Nephron (organoid): ENCODE results near the gene SPRR2G.

Experiments
- H3K27ac Mint-ChIP-seq, 3 experiments: 2 replicates each; pipeline ENCODE4 v1.8.0; 2020; ENCODE audit warnings: mixed read lengths in 3 of 3, mild to moderate bottlenecking in 2 of 3, moderate library complexity in 1 of 3
- H3K27me3 Mint-ChIP-seq: 2 replicates; pipeline ENCODE4 v1.8.0; 2021; ENCODE audit warnings: low read depth, mild to moderate bottlenecking, moderate library complexity, mixed read lengths
- H3K36me3 Mint-ChIP-seq: 2 replicates; pipeline ENCODE4 v1.8.0; 2020; ENCODE audit warnings: low read depth, mixed read lengths
- H3K4me1 Mint-ChIP-seq: 2 replicates; pipeline ENCODE4 v1.8.0; 2020; ENCODE audit warnings: mixed read lengths
- H3K4me3 Mint-ChIP-seq, 3 experiments: 2 replicates each; pipeline ENCODE4 v1.8.0; 2020; ENCODE audit warnings: mild to moderate bottlenecking in 3 of 3, mixed read lengths in 3 of 3, moderate library complexity in 2 of 3
- H3K9me3 Mint-ChIP-seq: 2 replicates; pipeline ENCODE4 v1.8.0; 2020; ENCODE audit warnings: mixed read lengths
- TF ChIP-seq, protein P1 (sequence below), 3 experiments: fragments of 200-600 bp; sonication (generic); IDR thresholded peaks; one replicate each; pipeline ENCODE4 v1.5.0; 2021; ENCODE audit warnings: antibody characterized with exemption in 3 of 3; ENCODE audit not compliant: unreplicated experiment in 3 of 3

The SPRR2G gene

DNA sequence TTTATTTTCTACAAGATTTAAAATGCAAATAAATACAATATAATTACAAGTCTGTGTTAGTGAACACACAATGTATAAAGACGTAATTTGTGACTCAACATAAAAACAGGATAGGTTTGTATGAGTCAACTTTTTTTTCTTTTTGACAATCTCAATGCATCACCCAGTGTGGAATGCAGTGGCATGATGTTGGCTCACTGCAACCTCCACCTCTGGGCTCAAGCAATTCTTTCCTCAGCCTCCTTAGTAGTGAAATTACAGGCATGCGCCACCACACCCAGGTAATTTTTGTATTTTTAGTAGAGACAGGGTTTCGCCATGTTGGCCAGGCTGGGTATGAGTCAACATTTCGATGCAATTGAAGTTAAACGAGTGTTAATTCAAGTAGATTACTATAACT, 50.4 kb downstream of the SPRR2G start:
- no peak overlapping the region for H3K27ac Mint-ChIP-seq
- no peaks in the 10 kb centered on the region for H3K4me1 Mint-ChIP-seq
- TF ChIP-seq, protein P1, sequence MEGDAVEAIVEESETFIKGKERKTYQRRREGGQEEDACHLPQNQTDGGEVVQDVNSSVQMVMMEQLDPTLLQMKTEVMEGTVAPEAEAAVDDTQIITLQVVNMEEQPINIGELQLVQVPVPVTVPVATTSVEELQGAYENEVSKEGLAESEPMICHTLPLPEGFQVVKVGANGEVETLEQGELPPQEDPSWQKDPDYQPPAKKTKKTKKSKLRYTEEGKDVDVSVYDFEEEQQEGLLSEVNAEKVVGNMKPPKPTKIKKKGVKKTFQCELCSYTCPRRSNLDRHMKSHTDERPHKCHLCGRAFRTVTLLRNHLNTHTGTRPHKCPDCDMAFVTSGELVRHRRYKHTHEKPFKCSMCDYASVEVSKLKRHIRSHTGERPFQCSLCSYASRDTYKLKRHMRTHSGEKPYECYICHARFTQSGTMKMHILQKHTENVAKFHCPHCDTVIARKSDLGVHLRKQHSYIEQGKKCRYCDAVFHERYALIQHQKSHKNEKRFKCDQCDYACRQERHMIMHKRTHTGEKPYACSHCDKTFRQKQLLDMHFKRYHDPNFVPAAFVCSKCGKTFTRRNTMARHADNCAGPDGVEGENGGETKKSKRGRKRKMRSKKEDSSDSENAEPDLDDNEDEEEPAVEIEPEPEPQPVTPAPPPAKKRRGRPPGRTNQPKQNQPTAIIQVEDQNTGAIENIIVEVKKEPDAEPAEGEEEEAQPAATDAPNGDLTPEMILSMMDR (IDR thresholded peaks at IDR 0.05; ENCODE audit: unreplicated experiment in 3 of 3) = no peak
- H3K27me3 Mint-ChIP-seq = no peaks in the 10 kb centered on the region
- H3K36me3 Mint-ChIP-seq = no peaks in the 10 kb centered on the region
- H3K9me3 Mint-ChIP-seq = no peaks in the 10 kb centered on the region
- no peak overlapping the region for H3K4me3 Mint-ChIP-seq
